HG03108 (cell line): ENCODE measurements around the gene CMPK1.
"Not testable (repeated sequence)": the region's sequence is repeated elsewhere in the genome, so short reads cannot be mapped to it uniquely, and the experiment has no call there.

Experiments used
- ATAC-seq: cut with Tn5 transposase; IDR thresholded peaks from one replicate; pipeline ENCODE4 v1.9.1; 2021; ENCODE audit warnings: moderate library complexity; ENCODE audit not compliant: unreplicated experiment

Gene CMPK1, protein sequence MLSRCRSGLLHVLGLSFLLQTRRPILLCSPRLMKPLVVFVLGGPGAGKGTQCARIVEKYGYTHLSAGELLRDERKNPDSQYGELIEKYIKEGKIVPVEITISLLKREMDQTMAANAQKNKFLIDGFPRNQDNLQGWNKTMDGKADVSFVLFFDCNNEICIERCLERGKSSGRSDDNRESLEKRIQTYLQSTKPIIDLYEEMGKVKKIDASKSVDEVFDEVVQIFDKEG

GRCh38 chr1:47333578-47333921 lies at the start of gene CMPK1:
Gene CMPK1, plus strand, starts transcription at chr1:47333790. Its CDS starts 156 bp downstream, at chr1:47333946.
- ATAC-seq, result peak; percentile 70

DNA sequence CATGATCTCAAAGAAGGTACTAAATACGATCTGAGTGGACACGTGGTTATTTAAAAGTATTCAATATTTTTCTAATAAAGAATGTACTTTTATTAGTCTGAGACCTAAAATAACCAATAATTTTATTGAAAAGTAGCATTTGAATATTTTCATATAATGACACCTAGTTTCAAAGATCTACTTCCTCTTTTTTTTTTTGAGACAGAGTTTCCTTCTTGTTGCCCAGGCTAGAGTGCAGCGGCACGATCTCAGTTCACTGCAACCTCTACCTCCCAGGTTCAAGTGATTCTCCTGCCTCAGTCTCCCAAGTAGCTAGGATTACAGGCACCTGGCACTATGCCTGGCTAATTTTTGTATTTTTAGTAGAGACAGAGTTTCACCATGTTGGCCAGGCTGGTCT lies 45.5 kb upstream of the CMPK1 start:
- ATAC-seq, result not testable (repeated sequence)

DNA sequence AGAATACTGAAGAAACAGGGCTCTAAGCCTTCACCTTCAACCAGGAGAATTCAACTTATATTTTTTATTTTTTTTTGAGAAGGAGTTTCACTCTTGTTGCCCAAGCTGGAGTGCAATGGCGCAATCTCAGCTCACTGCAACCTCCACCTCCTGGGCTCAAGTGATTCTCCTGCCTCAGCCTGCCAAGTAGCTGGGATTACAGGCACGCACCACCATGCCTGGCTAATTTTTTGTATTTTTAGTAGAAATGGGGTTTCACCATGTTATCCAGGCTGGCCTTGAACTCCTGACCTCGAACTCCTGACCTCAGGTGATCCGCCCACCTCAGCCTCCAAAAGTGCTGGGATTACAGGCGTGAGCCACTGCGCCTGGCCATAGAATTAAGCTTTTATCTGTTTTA lies 38.7 kb upstream of the CMPK1 start:
- not testable (repeated sequence) for ATAC-seq

GRCh38 chr1:47295579-47295978 lies 38.0 kb upstream of the CMPK1 start:
- ATAC-seq, result no peak

DNA sequence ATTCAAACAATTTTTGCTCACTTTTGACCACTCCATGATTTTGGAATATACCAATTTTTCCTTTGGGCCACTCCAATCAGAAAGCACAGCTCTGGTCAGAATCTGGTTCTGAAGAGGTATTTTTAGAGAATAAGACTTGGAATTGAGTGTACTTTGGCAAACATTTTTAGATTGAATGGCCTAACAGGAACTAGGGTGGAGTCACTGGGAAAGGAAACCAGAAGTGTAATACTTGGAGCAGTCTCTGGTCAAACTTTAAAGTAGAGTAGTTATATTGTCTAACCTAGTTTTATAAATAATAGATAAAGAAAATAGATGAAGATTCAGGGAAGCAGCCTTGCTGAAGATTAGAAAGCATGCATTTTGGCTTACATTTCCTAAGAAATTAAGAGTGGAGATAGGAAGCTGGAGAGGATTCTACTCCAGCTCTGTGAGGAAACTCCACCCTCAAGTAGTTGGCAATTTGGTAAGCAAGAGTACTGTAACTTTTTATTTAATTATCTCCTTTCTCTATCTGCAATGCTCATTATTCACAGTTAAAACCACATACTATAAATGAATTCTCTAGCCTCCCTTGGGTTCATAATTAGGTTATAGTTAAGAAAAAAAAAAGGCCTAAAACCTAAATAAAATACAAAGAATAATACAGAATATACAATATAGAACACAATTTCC lies 35.4 kb upstream of the CMPK1 start:
- ATAC-seq, result no peak

DNA sequence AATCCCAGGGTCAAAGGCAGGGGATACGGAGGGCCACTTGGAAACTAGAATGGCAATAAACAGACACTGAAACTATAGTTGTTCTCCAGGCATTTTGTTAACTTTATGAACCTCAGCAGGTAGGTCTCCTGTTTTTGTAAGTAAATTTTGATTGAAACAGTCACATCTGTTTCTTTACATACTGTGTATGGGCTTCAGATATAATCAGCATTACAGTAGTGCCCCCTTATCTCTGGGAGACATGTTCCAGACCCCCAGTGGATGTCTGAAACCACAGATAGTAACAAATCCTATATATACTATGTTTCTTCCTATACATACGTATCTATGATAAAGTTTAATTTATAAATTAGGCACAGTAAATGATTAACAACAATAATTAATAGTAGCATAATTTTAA lies 31.1 kb upstream of the CMPK1 start:
- ATAC-seq, result no peak

DNA sequence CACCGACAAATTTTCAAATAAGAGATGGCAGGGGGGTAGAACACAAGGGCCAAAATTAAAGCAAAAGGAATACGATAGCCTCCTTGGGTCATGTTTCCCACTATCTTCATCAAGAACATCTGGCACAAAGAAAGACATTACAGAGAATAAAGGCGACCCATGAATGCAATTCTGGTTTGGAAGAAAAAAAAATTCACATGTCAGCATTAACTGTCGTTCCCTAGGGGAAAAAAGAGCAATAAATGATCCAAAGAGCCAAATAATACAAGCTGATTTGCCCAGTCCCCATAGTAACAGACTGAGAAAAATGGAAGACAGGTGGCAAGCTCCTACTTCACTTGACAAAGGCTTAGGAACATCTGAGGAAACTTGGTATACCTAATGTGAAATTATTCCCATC lies 24.2 kb upstream of the CMPK1 start:
- ATAC-seq, result no peak

DNA sequence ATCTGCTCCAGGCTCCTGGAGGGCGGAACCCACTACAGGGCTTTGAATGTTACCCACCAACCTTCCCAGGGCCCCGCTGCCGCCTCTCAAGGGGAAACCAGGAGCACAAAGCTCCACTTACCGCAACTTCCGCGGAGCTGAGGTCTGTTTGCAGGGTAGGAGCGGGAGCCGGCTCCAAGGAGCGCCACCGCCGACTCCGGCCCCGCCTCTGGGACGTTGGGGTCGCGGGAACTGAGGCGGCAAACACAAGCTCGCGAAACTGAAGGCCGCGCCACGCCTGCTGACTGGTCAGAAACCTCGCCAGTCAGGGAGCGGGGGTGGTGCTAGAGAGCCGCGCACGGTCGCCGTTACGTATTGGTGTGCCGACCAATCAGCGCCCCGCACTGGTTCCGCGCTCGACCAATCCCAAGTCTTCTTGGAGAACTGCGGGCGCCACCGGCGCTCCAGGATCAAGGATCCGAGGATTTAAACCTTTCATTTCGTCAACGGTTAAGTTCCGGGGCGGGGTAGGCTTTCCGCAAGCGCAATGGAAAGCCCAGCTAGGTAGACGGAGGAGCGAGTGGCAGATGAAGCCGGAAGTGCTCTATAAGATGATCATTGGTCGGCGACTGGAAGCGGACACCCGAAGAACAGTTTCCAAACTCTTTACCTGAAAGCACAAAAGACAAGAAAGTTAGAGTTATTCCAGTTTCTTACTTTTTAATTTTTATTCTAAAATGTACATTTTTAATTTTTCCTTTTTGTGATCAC lies 19.5 kb upstream of the CMPK1 start, which contains the start of gene STIL:
Gene STIL (minus strand): TSS at position 233 of the 750 bp plus-strand sequence. CDS start 3,828 bp downstream, outside the sequence.
- peak; percentile 97 for ATAC-seq

DNA sequence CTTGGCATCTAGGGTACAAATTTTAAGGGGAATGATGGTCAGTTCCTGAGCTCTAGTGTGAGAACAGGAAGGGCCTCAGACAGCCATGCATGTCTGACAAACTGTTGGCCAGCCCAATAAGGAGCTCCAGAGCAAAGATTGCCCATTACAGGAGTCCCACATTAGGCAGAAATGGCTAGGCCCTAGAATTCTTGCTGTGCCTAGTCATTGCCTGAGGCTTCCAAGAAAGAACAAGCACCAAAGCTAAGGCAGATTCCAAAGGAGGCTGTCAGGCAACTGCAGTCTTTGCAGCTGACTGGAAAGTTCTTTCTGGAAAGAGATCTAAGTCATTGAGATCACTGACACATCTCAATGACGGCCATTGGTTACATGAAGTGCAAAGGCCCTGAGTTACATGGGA lies 15.7 kb upstream of the CMPK1 start:
- ATAC-seq, result no peak

DNA sequence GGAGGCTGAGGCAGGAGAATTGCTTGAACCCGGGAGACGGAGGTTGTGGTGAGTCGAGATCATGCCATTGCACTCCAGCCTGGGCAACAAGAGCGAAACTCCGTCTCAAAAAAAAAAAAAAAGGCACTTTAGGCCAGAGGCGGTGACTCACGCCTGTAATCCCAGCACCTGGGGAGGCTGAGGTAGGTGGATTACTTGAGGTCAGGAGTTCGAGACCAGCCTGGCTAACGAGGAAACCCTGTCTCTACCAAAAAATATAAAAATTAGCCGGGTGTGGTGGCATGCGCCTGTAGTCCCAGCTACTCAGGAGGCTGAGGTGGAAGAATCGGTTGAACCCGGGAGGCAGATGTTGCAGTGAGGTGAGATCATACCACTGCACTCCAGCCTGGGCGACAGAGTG lies 13.6 kb upstream of the CMPK1 start:
- not testable (repeated sequence) for ATAC-seq

- ATAC-seq, result no peak
Measured at GRCh38 chr1:47323599-47324031, 10.0 kb upstream of the CMPK1 start.

DNA sequence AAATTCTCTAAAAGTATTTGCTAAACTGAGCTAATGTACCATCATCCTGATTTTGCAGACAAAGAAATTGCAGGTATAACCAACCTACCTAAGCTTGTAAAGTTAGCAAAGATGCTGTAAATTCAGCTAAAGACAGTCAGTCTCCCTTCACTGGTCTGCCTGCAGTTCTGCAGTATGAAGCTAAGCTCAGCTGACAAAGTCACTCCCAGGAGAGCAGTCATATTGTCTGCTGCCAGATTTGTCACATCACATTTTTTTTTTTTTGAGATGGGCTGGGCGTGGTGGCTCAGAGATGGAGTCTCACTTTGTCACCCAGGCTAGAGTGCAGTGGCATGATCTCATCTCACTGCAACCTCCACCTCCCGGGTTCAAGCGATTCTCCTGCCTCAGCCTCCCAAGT lies 8.9 kb upstream of the CMPK1 start:
- ATAC-seq, result no peak

DNA sequence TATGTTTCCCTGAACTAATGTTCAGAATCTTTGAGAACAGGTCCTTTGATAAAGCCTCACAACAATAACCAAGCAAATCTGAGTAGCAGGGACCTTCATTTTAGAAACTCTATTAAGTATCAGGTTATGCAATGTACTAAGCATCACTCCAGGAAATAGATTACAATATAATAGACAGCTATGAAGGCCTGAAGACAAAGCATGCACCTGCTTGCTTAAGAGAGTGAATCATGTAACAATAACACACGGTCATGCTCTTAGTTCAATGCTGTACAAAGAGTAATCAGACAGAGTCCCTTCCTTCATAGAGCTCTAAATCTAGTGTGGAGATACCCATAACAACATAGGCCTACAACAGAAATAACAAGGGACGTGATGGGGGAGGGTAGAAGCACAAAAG lies 8.1 kb upstream of the CMPK1 start:
- ATAC-seq, result no peak

DNA sequence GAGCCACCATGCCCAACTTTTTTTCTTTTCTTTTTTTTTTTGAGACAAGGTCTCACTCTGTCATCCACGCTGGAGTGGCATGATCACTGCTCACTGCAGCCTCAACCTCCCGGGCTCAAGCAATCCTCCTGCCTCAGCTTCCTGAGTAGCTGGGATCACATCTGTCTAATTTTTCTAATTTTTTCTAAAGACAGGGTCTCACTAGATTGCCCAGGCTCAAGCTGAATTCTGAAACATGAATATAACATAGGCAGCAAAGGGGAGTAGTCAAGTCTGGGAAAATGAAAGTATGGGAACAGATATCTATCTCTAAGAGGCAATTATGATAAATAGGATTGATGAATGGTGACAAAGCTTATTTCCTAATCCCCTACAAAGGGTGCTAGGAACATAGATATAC lies 7.3 kb upstream of the CMPK1 start:
- no peak for ATAC-seq

- no peak for ATAC-seq
Measured at GRCh38 chr1:47328992-47329391, 4.6 kb upstream of the CMPK1 start.

DNA sequence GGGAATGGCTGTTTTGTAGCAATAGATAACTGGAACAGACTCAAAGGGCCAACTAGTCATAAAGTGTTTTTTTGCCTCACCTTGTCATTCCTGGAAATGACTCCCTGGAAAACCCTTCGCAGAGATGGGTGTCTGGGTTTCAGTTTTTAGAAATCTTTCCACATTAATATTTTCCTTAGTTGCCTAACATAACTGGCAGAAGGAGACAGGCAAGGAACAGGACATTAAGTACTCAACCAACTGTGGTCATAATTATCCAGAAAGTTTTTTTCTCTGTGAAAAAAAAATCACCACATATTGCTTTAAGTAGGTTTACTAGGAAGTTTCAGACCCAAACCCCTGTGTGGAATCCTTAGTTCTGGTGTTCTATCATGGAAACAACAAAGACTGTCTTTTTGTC lies 3.4 kb upstream of the CMPK1 start:
- no peak for ATAC-seq

GRCh38 chr1:47331875-47332274 lies 1.7 kb upstream of the CMPK1 start:
- ATAC-seq, result no peak

DNA sequence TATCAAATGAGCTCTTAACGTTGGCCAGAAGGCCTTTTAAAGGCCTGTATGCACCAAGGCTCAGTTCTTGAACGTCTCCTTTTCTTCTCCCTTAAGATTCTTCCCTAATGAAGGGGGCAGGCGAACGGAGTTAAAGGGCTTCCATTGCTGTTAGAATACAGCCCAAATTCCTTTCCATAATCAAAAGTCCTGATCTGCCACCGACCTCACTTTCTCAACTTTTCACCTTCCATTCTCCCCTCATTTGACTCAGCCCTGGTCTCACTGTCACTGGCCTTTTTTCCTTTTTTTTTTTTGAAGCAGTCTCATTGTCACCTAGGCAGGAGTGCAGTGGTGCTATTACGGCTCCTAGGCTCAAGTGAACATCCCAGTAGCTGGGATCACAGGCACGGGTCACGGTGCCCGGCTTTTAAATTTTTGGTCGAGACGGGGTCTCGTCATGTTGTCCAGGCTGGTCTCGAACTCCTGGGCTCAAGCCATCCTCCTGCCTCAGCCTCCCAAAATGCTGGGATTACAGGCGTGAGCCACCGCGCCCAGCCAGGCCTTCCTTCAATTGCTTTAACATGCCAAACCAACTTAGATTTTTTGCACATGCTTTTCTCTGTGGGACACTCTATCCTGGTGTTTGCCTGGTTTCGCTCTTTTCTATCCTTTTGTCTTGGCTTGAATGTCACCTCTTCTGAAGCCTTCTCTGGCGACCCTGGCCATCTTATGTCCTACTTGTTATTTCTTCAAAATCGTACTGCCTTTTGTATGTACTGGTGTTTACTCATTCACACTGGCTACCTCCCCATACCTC lies 612 bp upstream of the CMPK1 start:
- ATAC-seq, result no peak

GRCh38 chr1:47333922-47334764 lies 553 bp downstream of the CMPK1 start:
- peak; percentile 89 for ATAC-seq

DNA sequence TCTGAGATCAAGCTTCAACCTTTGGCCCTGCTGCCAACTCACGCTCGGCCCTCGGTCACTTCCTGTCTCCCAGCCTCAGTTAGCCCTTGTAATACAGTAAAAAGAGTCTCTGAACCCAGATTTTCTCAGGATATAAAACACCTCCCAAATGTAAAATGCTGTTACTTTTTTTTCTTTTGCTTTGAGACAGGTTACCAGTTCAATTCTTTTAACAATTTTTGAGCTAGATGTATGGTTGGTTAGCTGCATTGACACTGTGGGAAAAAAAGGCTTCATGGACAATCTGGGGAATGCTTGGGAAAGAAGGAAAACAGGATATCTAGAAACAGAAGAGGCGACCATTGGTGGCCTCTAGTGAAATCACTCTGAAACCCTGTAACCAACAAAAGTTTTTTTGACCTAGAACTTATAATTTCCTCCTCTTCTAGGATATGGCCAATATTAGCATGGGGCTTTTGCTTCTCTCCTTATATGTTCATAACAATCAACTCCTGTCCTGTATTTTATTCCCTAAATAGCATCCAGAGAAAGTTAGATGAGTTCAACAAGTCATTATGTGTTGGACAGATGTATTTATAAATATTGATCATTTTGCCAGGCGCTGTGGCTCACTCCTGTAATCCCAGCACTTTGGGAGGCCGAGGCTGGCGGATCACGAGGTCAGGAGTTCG lies 1.3 kb downstream of the CMPK1 start:
- ATAC-seq, result no peak
